ENCODE measurements around the gene CENPX.

Gene CENPX

DNA sequence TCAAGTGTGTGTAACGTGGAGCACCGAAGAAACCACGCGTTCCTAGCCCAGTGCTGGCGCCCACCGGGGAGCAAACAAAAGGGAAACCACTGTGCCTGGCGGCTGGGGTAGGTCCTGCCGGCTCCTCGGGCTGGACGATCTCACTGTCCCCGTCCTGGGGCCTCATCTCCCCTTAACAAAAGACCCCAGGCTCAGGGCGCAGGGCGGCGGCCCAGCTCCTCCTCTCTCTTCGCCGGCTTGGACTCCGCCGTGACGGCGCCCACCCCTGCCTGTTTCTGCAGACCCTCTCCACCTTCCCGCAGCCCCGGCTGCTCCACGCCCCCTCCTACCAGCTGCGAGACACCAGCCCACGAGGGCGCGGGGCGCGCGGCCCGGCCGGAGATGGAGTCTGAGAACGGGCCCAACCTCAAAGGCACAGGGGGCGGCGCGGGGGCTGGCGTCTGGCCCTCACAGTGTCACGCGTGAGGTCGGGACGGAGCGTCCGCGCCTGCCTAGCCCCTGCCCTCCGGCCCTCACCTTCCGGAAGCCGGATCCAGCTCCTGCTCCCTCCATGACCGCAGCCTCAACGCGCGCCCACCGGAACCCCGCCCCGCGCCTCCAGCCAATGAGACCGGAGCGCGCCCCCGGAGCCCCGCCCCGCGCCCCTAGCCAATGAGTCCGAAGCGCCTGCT is at the start of gene CENPX:
CENPX (minus strand) TSS at position 569 of the 671 bp plus-strand sequence; CDS start at position 552, 17 bp downstream.
- DNase-seq (ENCODE audit: low read depth in 3 of 3): no peak

- no peak for DNase-seq (ENCODE audit: low read depth in 3 of 3)
Measured at GRCh38 chr17:82070611-82071010, 47.9 kb upstream of the CENPX start.

- DNase-seq (ENCODE audit: low read depth in 3 of 3): peak; percentile 49 to 61 (median 56)
Measured at GRCh38 chr17:82065638-82066303, 43.1 kb upstream of the CENPX start, which contains the start of gene DUS1L. TSS of gene DUS1L (minus strand) at chr17:82065804. CDS start at chr17:82065059, 745 bp downstream.

GRCh38 chr17:82065193-82065637 is 42.5 kb upstream of the CENPX start:
- no peak for DNase-seq (ENCODE audit: low read depth in 3 of 3)

- no peak for DNase-seq (ENCODE audit: low read depth in 3 of 3)
Measured at GRCh38 chr17:82064433-82065192, 41.9 kb upstream of the CENPX start.

DNA sequence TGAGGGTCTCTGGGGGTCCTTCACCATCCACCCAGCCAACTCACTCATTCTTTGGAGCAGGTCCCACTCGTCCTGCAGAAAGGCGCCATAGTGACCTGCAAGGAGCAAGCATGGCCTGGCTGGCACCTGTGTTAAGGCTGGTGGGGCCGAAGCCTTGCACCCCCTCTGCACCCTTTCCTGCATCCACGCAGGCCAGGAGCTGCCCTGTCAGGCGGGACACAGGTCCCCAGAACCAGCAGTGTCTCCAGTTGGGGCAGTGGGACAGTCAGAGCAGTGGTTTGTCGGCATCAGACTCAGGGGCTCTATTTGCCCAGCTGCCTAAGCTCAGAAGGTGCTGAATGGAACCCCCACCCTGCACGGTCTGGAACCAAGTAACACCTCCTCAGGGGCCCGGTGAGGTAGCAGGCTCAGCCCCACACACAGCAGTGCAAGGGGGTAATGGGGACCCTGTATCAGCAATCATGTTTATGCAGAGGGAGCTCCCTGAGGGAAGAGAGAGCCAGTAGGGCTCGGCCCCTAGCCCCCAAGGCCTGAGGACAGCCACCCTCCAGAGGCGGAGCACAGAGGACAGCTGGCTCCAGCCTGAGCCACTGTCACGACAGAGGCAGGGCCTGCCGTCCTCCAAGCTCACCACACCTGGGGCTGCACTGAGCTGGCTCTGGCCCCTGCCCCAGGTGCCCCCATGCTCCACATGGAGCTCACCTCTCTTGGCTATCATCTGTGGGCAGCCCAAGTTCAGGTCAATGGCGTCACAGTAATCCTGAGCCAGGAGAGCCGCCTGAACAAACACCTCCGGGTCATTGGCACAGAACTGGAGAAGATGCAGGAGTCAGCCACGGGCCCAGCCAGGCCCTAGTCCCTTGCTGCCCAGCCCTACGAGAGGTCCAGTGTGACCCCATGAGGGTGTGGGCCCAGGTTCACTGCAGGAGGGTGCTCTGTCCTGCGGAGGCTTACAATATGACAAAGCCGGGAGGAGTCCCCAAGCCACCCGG is 41.0 kb upstream of the CENPX start:
- DNase-seq (ENCODE audit: low read depth in 3 of 3): no peak

DNA sequence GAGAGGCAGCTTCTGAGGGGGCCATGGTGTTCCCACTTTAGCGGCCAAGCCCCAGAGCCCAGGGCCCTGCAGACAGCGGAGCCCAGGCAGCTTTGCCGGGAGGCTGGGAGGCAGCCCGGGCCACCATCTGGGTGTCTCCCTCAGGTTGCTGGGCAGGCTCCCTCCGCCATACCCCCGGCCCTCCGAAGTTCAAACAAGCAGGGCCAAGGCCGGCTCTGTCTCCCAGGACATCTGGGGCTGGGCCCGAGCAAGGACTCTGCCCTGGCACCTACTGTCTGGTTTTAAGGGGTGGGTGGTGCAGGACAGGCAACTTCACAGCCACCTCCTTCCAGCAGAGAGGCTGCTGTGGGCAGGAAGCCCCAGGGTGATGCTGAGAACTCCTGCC is 40.3 kb upstream of the CENPX start:
- no peak for DNase-seq (ENCODE audit: low read depth in 3 of 3)

DNA sequence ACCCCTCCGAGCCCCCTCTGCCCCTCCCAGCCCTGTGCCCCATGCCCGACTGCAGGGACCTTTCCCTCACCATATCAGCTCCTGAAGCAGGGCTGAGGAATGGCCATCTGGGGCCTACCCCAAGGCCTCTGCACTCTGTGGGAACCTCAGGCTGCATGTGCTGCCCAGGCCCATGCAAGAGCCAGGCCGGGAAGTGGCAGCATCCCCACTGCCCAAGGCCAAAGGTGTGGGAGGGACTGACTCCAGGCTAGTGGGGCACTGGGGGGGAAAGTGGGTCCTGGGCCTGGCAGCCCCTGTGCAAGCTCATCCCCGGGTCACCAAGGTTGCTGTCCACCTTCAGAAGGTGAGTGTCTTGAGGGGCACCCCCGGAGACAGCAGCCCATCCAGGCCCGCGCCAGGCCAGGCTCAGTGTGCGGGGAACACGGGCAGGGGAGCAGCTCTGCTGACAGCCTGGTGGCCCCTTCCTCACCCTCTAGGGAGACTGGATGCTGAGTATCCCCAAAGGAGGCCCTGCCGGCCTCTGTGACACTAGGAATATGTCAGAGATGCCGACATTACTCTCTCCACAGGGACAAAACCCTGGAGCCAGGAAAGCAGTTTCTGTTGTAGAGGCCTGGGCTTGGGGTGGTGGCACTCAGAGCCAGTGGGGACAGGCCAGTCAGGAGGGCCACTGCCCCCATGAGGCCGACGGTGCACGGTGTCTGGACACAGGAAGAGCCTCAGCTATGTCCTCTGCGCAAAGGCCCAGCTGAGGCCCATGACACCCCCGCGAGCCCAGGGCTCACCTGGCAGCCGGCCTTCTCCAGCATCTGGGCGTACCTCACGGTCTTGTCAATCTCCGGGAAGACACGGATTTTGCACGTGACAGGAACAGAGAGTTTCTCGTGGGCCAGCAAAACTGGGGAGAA is 39.7 kb upstream of the CENPX start:
- DNase-seq (ENCODE audit: low read depth in 3 of 3): no peak

- no peak for DNase-seq (ENCODE audit: low read depth in 3 of 3)
Measured at GRCh38 chr17:82061047-82061925, 38.6 kb upstream of the CENPX start.

GRCh38 chr17:82060614-82061013 is 37.9 kb upstream of the CENPX start:
- no peak for DNase-seq (ENCODE audit: low read depth in 3 of 3)

GRCh38 chr17:82060001-82060380 is 37.3 kb upstream of the CENPX start:
- DNase-seq (ENCODE audit: low read depth in 3 of 3): no peak

DNA sequence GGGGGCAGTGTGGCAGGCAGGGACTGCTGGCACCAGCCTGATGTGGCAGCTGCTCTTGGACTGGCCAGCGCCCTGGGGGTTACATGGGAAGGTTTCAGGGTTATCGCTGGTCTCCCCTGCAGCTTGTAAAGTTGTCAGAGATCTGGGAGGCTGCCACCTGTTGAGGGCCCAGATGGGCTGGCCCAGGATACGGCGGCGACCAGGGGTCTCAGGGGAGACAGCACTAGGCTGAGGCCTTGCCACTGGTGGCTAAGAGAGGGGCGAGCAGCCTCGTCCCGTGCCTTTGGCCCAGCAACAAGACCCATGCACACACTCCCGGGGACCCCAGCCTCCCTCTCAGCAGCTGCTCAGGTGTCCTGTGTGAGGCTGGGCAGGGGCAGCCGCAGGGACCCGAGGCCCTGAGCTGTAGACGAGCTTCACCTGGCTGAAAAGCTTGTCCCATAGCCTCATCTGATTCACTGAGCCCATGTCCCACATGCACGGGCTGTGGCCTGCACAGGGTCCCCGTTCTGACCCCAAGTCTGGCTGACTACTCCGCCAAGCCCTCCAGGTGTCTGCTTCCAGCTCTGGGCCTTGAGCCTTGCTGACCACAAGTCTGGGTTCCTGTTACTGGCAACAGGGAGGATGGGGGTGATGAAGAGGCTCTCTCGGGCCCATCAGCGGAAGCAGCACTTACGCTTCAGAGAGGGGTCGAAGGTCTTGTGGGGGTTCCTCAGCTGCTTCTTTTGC is 36.8 kb upstream of the CENPX start:
- DNase-seq (ENCODE audit: low read depth in 3 of 3): no peak

DNA sequence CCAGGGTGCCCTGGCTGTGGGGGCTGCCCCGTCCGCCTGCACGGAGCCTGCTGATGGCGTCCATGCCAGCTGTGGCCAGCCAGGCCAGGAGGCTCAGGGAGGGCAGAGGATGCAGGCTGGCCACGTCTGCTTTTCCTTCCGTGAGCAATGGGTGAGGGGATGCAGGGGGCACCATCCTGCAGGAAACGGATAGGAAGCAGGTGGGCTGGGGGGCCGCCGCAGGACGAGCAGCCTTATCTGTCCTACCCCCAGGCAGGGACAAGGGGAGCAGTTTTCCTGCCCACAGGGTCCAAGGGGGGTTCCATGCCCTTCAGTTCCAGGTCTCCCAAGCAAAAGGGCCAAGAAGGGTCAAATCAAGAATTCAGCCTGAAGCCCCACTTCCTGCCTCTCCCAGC is 36.2 kb upstream of the CENPX start:
- DNase-seq (ENCODE audit: low read depth in 3 of 3): no peak

DNA sequence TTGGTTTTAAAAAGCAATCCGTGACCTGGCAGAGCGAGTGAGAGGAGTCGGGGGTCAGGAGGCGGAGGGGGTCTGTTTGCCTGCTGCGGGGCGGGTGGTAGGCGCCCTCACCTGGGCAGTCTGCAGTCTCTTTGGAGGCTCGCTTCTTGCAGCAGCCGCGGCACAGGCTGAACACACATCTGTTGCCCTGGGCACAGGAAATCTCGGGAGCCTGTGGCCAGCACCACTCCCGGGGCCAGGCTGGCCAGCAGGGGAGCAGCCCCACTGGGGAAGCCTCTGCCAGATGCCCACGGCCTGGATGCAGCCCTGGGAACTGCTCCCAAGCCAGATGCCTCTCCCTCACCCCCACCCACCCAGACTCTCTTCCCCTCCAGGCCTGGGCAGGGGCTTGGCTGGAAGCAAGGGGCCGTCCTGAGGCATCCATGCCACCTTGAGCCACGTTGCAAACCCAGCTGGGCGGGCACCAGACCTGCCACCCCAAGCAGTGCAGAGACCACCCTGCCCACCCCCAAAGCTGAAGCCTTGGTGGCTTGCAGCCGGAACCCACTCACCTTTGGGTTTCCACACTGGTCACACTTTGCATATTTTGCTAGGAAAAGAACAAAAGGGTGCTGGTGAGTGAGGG is 35.7 kb upstream of the CENPX start:
- DNase-seq (ENCODE audit: low read depth in 3 of 3): no peak

DNA sequence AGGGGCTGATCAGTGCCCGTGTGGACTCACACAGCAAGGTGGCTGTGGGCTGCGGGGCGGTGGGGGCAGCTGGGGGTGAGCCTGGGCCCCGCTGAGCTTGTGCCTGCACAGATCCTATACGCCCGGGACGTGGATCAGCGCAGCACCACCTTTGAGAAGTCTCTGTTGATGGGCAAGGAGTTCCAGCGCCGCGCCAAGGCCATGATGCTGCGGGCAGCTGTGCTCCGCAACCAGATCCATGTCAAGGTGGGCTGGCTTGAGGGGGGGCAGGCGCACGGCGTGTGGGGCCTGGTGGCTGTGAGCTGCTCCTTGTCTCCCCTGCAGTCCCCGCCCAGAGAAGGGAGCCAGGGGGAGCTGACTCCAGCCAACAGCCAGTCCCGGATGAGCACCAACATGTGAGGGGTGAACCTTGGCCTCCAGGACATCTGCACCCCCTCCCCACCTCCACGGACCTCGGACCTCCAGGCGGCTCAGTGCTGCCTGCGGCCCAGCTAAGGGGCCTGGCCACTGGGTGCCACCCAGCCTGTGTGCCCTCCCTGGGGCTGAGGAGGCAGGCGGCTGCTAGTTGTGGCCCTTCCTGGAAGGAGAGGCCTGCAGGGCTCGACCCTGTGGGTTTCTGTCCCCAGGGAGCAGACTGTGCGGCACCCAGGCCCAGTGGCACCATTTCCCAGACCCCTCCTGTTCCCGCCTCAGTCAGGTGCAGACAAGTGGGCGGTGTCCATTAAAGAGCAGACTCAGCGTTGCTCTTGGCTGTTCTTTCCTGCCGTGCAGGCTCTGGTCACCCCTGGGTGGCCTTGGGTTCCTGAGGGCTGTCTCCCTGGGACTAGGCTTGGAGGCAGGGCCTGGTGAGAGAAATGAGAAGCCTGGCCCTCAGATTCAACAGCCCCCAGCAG is 34.3 kb upstream of the CENPX start:
- no peak for DNase-seq (ENCODE audit: low read depth in 3 of 3)

- DNase-seq (ENCODE audit: low read depth in 3 of 3): no peak
Measured at GRCh38 chr17:82055965-82056728, 33.5 kb upstream of the CENPX start.

All from stimulated activated CD4-positive, alpha-beta T cell treated with anti-CD3 and anti-CD28 coated beads, TNF-alpha, amount 100 ng/mL, for 48 hours (primary cell).